PC-3 (cell line): ENCODE data around the gene RBM33. TPM values are rescaled to one million over a fixed set of nuclear protein-coding genes. Genes with fewer than 3 reads are reported as not detected.

Source experiments
- ATAC-seq: fragments of 200-7000 bp; cut with Tn5 transposase; 2 replicates; pipeline ENCODE4 v1.9.1; 2020; ENCODE audit warnings: mild to moderate bottlenecking, moderate library complexity
- BruUV-seq: library from RNA; stranded (reverse); fragments of 400-500 nt; replicated peaks from 2 replicates; lab custom pipeline; 2021; lab: Mats Ljungman, UMichigan
- CTCF ChIA-PET: fragments of 300-600 bp; sonication (Branson Sonifier 250); formaldehyde crosslinking; loops from one replicate; lab custom pipeline; 2022; ENCODE audit warnings: antibody characterized with exemption; lab: Charles Lee
- POLR2A ChIA-PET: fragments of 300-600 bp; sonication (Branson Sonifier 250); formaldehyde crosslinking; loops from one replicate; lab custom pipeline; 2022; ENCODE audit warnings: antibody characterized with exemption; ENCODE audit not compliant: unreplicated experiment; lab: Charles Lee
- DNase-seq: peaks from one replicate; pipeline ENCODE4 v3.0.0-alpha.2; 2015
- H2AFZ ChIP-seq: fragments of 300-600 bp; sonication (generic); 2 replicates; pipeline ENCODE4 v1.6.0; 2016; ENCODE audit warnings: antibody characterized with exemption, low read length
- H3F3A ChIP-seq: fragments of 300-600 bp; sonication (generic); one replicate; pipeline ENCODE4 v1.6.0; 2017; ENCODE audit warnings: antibody characterized with exemption, low read length, control low read depth, mild to moderate bottlenecking; ENCODE audit not compliant: unreplicated experiment
- H3K27ac ChIP-seq: fragments of 300-600 bp; sonication (generic); 2 replicates; pipeline ENCODE4 v1.5.1; 2016; ENCODE audit warnings: mild to moderate bottlenecking, low read length
- H3K27me3 ChIP-seq: fragments of 300-600 bp; sonication (generic); 2 replicates; pipeline ENCODE4 v1.6.1; 2016; ENCODE audit warnings: low read length, mixed read lengths
- H3K36me3 ChIP-seq: fragments of 300-600 bp; sonication (generic); 2 replicates; pipeline ENCODE4 v1.6.1; 2016; ENCODE audit warnings: low read depth, mixed run types, low read length, mixed read lengths
- H3K4me1 ChIP-seq: fragments of 300-600 bp; sonication (generic); 2 replicates; pipeline ENCODE4 v1.5.1; 2016; ENCODE audit warnings: low read length; ENCODE audit not compliant: insufficient read depth
- H3K4me2 ChIP-seq: fragments of 300-600 bp; sonication (generic); 2 replicates; pipeline ENCODE4 v1.6.0; 2016; ENCODE audit warnings: low read length
- H3K4me3 ChIP-seq: fragments of 300-600 bp; sonication (generic); 2 replicates; pipeline ENCODE4 v1.5.1; 2016; ENCODE audit warnings: mild to moderate bottlenecking, low read length, mixed read lengths
- H3K79me2 ChIP-seq: fragments of 300-600 bp; sonication (generic); 2 replicates; pipeline ENCODE4 v1.6.1; 2017; ENCODE audit warnings: low read length, mixed read lengths
- H3K9ac ChIP-seq: fragments of 300-600 bp; sonication (generic); 2 replicates; pipeline ENCODE4 v1.6.0; 2016; ENCODE audit warnings: mild to moderate bottlenecking, low read length
- H3K9me2 ChIP-seq: fragments of 300-600 bp; sonication (generic); replicated peaks from 2 replicates; pipeline ENCODE4 v1.6.1; 2016; ENCODE audit warnings: mixed run types, low read length, mixed read lengths
- H3K9me3 ChIP-seq: fragments of 300-600 bp; sonication (generic); 2 replicates; pipeline ENCODE4 v1.6.1; 2016; ENCODE audit warnings: low read length, mixed read lengths
- H4K20me1 ChIP-seq: fragments of 300-600 bp; sonication (generic); 2 replicates; pipeline ENCODE4 v1.6.1; 2016; ENCODE audit warnings: low read length, mixed read lengths
- EZH2 ChIP-seq: fragments of 300-600 bp; sonication (generic); IDR thresholded peaks from one replicate; pipeline ENCODE4 v1.6.1; 2017; ENCODE audit warnings: antibody characterized with exemption, mild to moderate bottlenecking, low read length; ENCODE audit not compliant: unreplicated experiment
- EZH2phosphoT487 ChIP-seq: fragments of 300-600 bp; sonication (generic); IDR thresholded peaks from 2 replicates; pipeline ENCODE4 v1.6.1; 2018; ENCODE audit warnings: mild to moderate bottlenecking, antibody characterized with exemption, low read length, borderline replicate concordance
- intact Hi-C: fragments of 100-400 bp; cut with micrococcal nuclease; formaldehyde crosslinking; loops from 2 replicates; pipeline ENCODE4 v1.9.0; 2023
- total RNA-seq: library from RNA; depleted of rRNA; stranded (reverse); fragments of >200 nt; gene quantifications from 2 replicates; pipeline ENCODE4 v1.2.3, GENCODE V29; 2014
- TF ChIP-seq, protein P1 (sequence below): fragments of 300-600 bp; sonication (generic); conservative IDR thresholded peaks from 2 replicates; pipeline ENCODE4 v1.5.1; 2017; ENCODE audit warnings: antibody characterized with exemption, low read depth, mild to moderate bottlenecking, low read length

RBM33 gene
- total RNA-seq, 1 experiment from 2014 or later = 25.3 TPM

DNA sequence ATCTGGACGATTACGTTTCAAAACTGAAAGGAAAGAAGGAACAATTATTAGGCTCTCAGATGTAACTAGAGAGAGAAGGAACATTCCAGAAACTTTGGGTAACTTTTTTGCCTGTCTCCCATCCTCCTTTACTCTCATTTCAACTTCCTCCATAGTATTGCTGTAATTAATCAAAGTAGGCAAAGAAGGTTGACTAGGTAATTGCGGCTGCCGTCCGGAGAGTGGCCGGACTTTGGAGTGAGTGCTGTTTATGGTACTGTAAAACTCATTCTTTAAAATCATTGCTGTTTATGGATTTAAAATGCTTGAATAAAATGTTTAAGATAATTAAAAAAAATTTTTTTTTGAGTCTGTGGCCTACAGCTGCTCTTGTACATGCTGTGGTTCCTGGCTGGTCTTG lies 56.4 kb downstream of the RBM33 start:
- no peaks in the 10 kb centered on the region for H3K27me3 ChIP-seq
- H3K36me3 ChIP-seq = peaks cover 25% of the 10 kb centered on the region
- no peak overlapping the region for H3K4me3 ChIP-seq
- intact Hi-C loops = loop anchor here (5.0 kb wide), 2 partner anchors 34 to 54 kb away; no protein-coding TSS in a partner anchor
- ATAC-seq (no peak), DNase-seq (no peak)
- no peaks in the 10 kb centered on the region for H3K9me2 ChIP-seq
- H2AFZ ChIP-seq = no peak overlapping the region
- TF ChIP-seq EZH2phosphoT487 (no peak), EZH2 (no peak)
- TF ChIP-seq, protein P1, sequence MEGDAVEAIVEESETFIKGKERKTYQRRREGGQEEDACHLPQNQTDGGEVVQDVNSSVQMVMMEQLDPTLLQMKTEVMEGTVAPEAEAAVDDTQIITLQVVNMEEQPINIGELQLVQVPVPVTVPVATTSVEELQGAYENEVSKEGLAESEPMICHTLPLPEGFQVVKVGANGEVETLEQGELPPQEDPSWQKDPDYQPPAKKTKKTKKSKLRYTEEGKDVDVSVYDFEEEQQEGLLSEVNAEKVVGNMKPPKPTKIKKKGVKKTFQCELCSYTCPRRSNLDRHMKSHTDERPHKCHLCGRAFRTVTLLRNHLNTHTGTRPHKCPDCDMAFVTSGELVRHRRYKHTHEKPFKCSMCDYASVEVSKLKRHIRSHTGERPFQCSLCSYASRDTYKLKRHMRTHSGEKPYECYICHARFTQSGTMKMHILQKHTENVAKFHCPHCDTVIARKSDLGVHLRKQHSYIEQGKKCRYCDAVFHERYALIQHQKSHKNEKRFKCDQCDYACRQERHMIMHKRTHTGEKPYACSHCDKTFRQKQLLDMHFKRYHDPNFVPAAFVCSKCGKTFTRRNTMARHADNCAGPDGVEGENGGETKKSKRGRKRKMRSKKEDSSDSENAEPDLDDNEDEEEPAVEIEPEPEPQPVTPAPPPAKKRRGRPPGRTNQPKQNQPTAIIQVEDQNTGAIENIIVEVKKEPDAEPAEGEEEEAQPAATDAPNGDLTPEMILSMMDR = no peak
- H3F3A ChIP-seq = peaks cover 7% of the 10 kb centered on the region
- H3K9me3 ChIP-seq = no peaks in the 10 kb centered on the region
- ChIA-PET POLR2A (no interaction called here), CTCF (interaction anchor here (0.6 kb wide), 1 partner anchor 17 kb away, joined by 16 read pairs; no protein-coding TSS in a partner anchor)
- no peak overlapping the region for H3K27ac ChIP-seq
- no peak overlapping the region for H3K9ac ChIP-seq
- BruUV-seq = no TSS peak
- no peak overlapping the region for H3K4me2 ChIP-seq
- peaks cover 42% of the 10 kb centered on the region for H3K79me2 ChIP-seq
- peaks cover 34% of the 10 kb centered on the region for H4K20me1 ChIP-seq
- H3K4me1 ChIP-seq = peaks cover 16% of the 10 kb centered on the region

DNA sequence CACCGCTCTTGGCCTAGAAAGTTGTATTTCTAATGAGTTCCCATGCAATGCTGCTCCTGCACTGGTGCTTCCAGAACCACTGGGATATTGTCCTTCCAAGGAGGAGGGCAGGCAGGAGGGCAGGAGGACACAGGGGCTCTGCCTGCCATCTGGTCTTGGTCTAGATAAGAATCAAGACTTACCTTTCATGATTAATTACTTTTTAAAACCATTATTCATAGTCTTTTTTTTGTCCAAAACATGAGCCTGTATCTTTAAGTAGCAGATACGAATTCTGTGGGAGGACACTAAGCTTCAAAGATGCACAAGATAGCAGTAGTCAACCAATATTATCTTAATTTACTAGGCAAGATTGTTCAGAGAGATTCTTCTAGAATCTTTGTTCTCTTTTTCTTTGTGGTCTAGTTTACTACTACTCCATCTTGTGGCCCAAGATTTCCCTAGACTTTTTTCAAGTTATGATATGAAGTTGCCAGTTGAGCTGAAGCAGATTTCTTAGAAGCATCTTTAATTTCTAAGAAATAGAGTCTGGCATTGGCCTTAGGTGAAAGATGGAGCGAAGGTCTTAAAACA lies 57.6 kb downstream of the RBM33 start:
- H3K27ac ChIP-seq = peak overlapping the region; percentile 18; the same call in 1 of the 2 replicates
- H3K79me2 ChIP-seq = peaks cover 30% of the 10 kb centered on the region
- peaks cover 26% of the 10 kb centered on the region for H4K20me1 ChIP-seq
- H3K4me1 ChIP-seq = peaks cover 16% of the 10 kb centered on the region
- no peaks in the 10 kb centered on the region for H3K9me3 ChIP-seq
- H3F3A ChIP-seq = peaks cover 7% of the 10 kb centered on the region
- DNase-seq (no peak), ATAC-seq (peak; percentile 8)
- no peaks in the 10 kb centered on the region for H3K9me2 ChIP-seq
- no peak overlapping the region for H3K4me2 ChIP-seq
- no peak for TF ChIP-seq EZH2
- TF ChIP-seq, protein P1 = no peak; the same call in 1 of the 2 replicates
- TF ChIP-seq EZH2phosphoT487 = no peak
- ChIA-PET POLR2A (interaction anchor here (0.7 kb wide), 1 partner anchor 10 kb away, joined by 3 read pairs; no protein-coding TSS in a partner anchor), CTCF (interaction anchor here (0.7 to 1.8 kb wide), 4 partner anchors 13 to 388 kb away, joined by 3 to 8 read pairs (median 4); no protein-coding TSS in a partner anchor)
- TSS peak; percentile 11 for BruUV-seq
- peaks cover 25% of the 10 kb centered on the region for H3K36me3 ChIP-seq
- no peak overlapping the region for H3K4me3 ChIP-seq
- intact Hi-C loops = loop anchor here (5.0 kb wide), 2 partner anchors 35 to 55 kb away; no protein-coding TSS in a partner anchor
- H3K9ac ChIP-seq = no peak overlapping the region
- H3K27me3 ChIP-seq = no peaks in the 10 kb centered on the region
- no peak overlapping the region for H2AFZ ChIP-seq

DNA sequence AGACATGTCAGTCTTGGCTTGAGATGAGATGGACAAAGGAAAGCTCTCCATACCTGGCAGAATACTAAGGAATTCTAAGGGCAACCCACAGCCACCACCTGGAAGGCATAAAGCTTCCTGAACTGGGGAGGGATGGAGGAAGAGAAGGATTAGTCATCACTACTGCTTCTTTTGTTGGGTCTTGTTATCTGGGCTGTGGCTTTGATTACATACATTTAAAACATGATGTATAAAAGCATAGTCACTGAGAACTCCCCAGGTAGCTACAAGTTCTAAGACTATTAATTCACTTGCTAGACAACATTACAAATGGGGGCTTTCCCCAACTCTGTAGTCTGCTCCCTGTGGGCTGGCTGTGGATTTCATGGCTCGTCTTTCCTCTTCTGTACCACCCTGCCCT lies 58.2 kb downstream of the RBM33 start:
- Histone ChIP-seq H3K4me2 (peak overlapping the region; percentile 9; the same call in 1 of the 2 replicates), H3F3A (peaks cover 7% of the 10 kb centered on the region), H3K9me2 (no peaks in the 10 kb centered on the region), H3K79me2 (peaks cover 24% of the 10 kb centered on the region), H4K20me1 (peaks cover 26% of the 10 kb centered on the region), H3K9ac (no peak overlapping the region), H3K9me3 (no peaks in the 10 kb centered on the region), H3K4me3 (no peak overlapping the region), H3K36me3 (peaks cover 25% of the 10 kb centered on the region), H3K27me3 (no peaks in the 10 kb centered on the region), H2AFZ (no peak overlapping the region), H3K4me1 (peaks cover 16% of the 10 kb centered on the region), H3K27ac (peak overlapping the region; percentile 59)
- TF ChIP-seq, protein P1 = no peak
- no peak for TF ChIP-seq EZH2phosphoT487
- no peak for TF ChIP-seq EZH2
- ATAC-seq (peak; percentile 97), DNase-seq (peak; percentile 82)
- POLR2A ChIA-PET = interaction anchor here (0.7 kb wide), 1 partner anchor 11 kb away, joined by 3 read pairs; no protein-coding TSS in a partner anchor
- no TSS peak for BruUV-seq
- CTCF ChIA-PET = interaction anchor here (0.6 to 1.8 kb wide), 5 partner anchors 13 to 506 kb away, joined by 3 to 8 read pairs (median 4); no protein-coding TSS in a partner anchor
- intact Hi-C loops = loop anchor here (5.0 kb wide), 2 partner anchors 35 to 55 kb away; no protein-coding TSS in a partner anchor
